SJCRH30 (cell line): ENCODE measurements around the gene LAD1. TPM values are rescaled to one million over a fixed set of nuclear protein-coding genes. Genes with fewer than 3 reads are reported as not detected.

Experiments used
- DNase-seq, 2 experiments: peaks; one replicate each; pipeline ENCODE4 v3.0.0-alpha.2; 2015 to 2020
- H3K27ac ChIP-seq: fragments of 250-450 bp; sonication (Bioruptor Pico); 2 replicates; pipeline ENCODE4 v1.5.1; 2020; ENCODE audit warnings: mild to moderate bottlenecking, moderate library complexity
- H3K27me3 ChIP-seq: fragments of 250-450 bp; sonication (Bioruptor Pico); 2 replicates; pipeline ENCODE4 v1.5.1; 2020; ENCODE audit warnings: mild to moderate bottlenecking, moderate library complexity
- H3K36me3 ChIP-seq: fragments of 250-450 bp; sonication (Bioruptor Pico); 2 replicates; pipeline ENCODE4 v1.5.1; 2020; ENCODE audit warnings: mild to moderate bottlenecking, moderate library complexity
- H3K4me1 ChIP-seq: fragments of 250-450 bp; sonication (Bioruptor Pico); 2 replicates; pipeline ENCODE4 v1.5.1; 2020; ENCODE audit warnings: mild to moderate bottlenecking, moderate library complexity
- H3K4me3 ChIP-seq: fragments of 250-450 bp; sonication (Bioruptor Pico); 2 replicates; pipeline ENCODE4 v1.5.1; 2020; ENCODE audit warnings: mild to moderate bottlenecking, moderate library complexity
- H3K9me3 ChIP-seq: fragments of 250-450 bp; sonication (Bioruptor Pico); replicated peaks from 2 replicates; pipeline ENCODE4 v1.5.1; 2020; ENCODE audit warnings: mild to moderate bottlenecking, moderate library complexity
- total RNA-seq: library from RNA; depleted of rRNA; stranded (reverse); fragments of >200 nt; shearing (Covaris generic); gene quantifications from 2 replicates; pipeline ENCODE4 v1.2.3, GENCODE V29; 2014

LAD1 gene
- total RNA-seq, 1 experiment from 2014 or later = 1.1 TPM

DNA sequence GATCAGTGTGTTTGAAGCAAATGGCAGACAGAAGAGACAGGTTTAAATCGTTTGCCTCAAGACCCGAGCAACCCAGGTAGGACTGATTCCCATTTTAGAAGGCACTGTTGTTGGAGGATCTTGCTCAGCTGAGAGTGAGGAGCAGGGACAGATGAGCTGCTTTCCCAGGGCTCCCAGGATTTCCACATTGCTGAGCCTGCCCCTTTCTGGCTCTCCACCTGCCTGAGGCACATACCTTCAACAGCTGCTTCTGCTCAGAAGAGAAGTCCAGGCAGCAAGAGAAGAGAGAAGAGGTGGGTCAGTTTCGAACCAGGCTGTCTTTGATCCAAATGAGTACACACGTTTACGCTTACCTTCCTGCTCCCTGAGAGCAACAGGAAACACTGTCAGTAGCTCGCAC lies 27.3 kb downstream of the LAD1 start:
- H3K4me1 ChIP-seq = peaks cover 40% of the 10 kb centered on the region
- no peaks in the 10 kb centered on the region for H3K27me3 ChIP-seq
- H3K9me3 ChIP-seq = no peaks in the 10 kb centered on the region
- DNase-seq = peak in 1 of 2 experiments; percentile 60
- no peak overlapping the region for H3K27ac ChIP-seq
- H3K36me3 ChIP-seq = peaks cover 33% of the 10 kb centered on the region
- no peak overlapping the region for H3K4me3 ChIP-seq

- no peaks in the 10 kb centered on the region for H3K27me3 ChIP-seq
- peaks cover 34% of the 10 kb centered on the region for H3K36me3 ChIP-seq
- no peak overlapping the region for H3K27ac ChIP-seq
- H3K9me3 ChIP-seq = no peaks in the 10 kb centered on the region
- H3K4me1 ChIP-seq = peaks cover 35% of the 10 kb centered on the region
- no peak for DNase-seq
- H3K4me3 ChIP-seq = no peak overlapping the region
Measured at GRCh38 chr1:201371276-201371675, 27.8 kb downstream of the LAD1 start.

GRCh38 chr1:201370500-201370899 lies 28.6 kb downstream of the LAD1 start:
- no peak overlapping the region for H3K4me3 ChIP-seq
- DNase-seq = no peak
- peaks cover 40% of the 10 kb centered on the region for H3K36me3 ChIP-seq
- H3K4me1 ChIP-seq = peaks cover 28% of the 10 kb centered on the region
- H3K27ac ChIP-seq = no peak overlapping the region
- no peaks in the 10 kb centered on the region for H3K9me3 ChIP-seq
- H3K27me3 ChIP-seq = no peaks in the 10 kb centered on the region

GRCh38 chr1:201369209-201369608 lies 29.9 kb downstream of the LAD1 start:
- peaks cover 15% of the 10 kb centered on the region for H3K4me1 ChIP-seq
- H3K4me3 ChIP-seq = no peak overlapping the region
- H3K36me3 ChIP-seq = peaks cover 49% of the 10 kb centered on the region
- H3K9me3 ChIP-seq = no peaks in the 10 kb centered on the region
- no peak for DNase-seq
- H3K27me3 ChIP-seq = no peaks in the 10 kb centered on the region
- no peak overlapping the region for H3K27ac ChIP-seq

- Histone ChIP-seq H3K36me3 (peaks cover 59% of the 10 kb centered on the region), H3K27me3 (no peaks in the 10 kb centered on the region), H3K4me1 (no peaks in the 10 kb centered on the region), H3K9me3 (no peaks in the 10 kb centered on the region), H3K4me3 (no peak overlapping the region), H3K27ac (no peak overlapping the region)
- no peak for DNase-seq
Measured at GRCh38 chr1:201366696-201367095, 32.4 kb downstream of the LAD1 start.

- no peak for DNase-seq
- Histone ChIP-seq H3K27me3 (no peaks in the 10 kb centered on the region), H3K27ac (no peak overlapping the region), H3K4me3 (no peak overlapping the region), H3K36me3 (peaks cover 55% of the 10 kb centered on the region), H3K9me3 (no peaks in the 10 kb centered on the region), H3K4me1 (no peaks in the 10 kb centered on the region)
Measured at GRCh38 chr1:201365251-201365650, 33.9 kb downstream of the LAD1 start.

DNA sequence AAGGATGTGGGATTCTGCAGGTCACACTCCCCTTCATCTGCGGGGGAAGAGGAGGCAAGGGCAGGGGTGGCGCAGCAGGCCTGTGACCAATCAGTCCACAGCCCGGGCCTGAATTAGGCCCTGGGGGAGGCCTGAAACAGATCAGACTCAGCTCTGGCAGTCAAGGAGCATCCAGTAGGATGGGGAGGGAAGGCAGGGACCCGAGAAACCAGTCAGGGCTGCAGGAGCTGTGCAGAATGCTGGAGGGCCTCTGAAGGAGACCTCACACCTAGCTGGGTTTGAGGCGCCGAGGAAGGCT lies 34.4 kb downstream of the LAD1 start:
- Histone ChIP-seq H3K4me1 (no peaks in the 10 kb centered on the region), H3K36me3 (peaks cover 52% of the 10 kb centered on the region), H3K9me3 (no peaks in the 10 kb centered on the region), H3K4me3 (no peak overlapping the region), H3K27ac (no peak overlapping the region), H3K27me3 (no peaks in the 10 kb centered on the region)
- no peak for DNase-seq

GRCh38 chr1:201363467-201363866 lies 35.7 kb downstream of the LAD1 start:
- H3K27me3 ChIP-seq = no peaks in the 10 kb centered on the region
- peak in 1 of 2 experiments; percentile 36 for DNase-seq
- peaks cover 41% of the 10 kb centered on the region for H3K36me3 ChIP-seq
- no peak overlapping the region for H3K4me3 ChIP-seq
- H3K4me1 ChIP-seq = no peaks in the 10 kb centered on the region
- no peak overlapping the region for H3K27ac ChIP-seq
- H3K9me3 ChIP-seq = no peaks in the 10 kb centered on the region

GRCh38 chr1:201362906-201363305 lies 36.2 kb downstream of the LAD1 start:
- peaks cover 38% of the 10 kb centered on the region for H3K36me3 ChIP-seq
- H3K4me1 ChIP-seq = no peaks in the 10 kb centered on the region
- no peak overlapping the region for H3K4me3 ChIP-seq
- no peak overlapping the region for H3K27ac ChIP-seq
- H3K27me3 ChIP-seq = no peaks in the 10 kb centered on the region
- no peaks in the 10 kb centered on the region for H3K9me3 ChIP-seq
- DNase-seq = no peak

- peak; percentile 59 to 78 for DNase-seq
- Histone ChIP-seq H3K27me3 (no peaks in the 10 kb centered on the region), H3K36me3 (peaks cover 31% of the 10 kb centered on the region), H3K4me3 (no peak overlapping the region), H3K27ac (no peak overlapping the region), H3K4me1 (no peaks in the 10 kb centered on the region), H3K9me3 (no peaks in the 10 kb centered on the region)
Measured at GRCh38 chr1:201361652-201362504, 37.2 kb downstream of the LAD1 start.

DNA sequence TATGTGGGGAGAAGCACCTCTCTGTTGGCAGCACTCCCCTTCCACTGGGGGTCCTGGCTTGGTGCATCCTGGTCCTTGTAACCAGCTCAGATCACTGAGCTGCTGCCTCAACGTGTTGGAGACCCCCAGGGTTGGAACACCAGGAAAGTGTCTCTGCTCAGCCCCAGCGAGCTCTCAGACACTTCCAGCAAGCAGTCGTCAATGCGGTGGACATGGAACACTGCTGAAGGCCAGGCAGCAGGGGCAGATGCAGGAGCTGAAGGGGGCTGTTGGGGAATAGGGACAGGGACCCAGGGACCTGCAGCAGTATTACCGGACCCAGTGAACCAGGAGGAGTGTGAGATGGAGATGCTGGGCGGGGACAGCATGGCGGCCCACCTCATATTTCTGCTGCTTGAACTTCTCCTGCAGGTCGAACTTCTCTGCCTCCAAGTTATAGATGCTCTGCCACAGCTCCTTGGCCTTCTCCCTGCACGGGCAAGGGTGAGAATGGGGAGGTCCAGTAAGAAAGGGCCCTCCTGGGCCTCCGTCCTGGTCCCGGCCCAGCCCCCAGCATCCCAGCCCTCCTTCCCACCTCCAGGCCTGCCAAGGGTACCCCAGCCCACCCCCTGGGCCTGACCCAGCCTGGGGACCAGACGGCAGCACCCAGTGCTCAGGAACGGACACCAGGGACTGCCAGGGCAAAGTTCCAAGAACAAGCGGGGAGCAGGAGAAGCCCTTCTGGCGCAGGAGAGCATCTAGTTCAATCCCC lies 38.0 kb downstream of the LAD1 start:
- no peaks in the 10 kb centered on the region for H3K4me1 ChIP-seq
- H3K9me3 ChIP-seq = no peaks in the 10 kb centered on the region
- no peak overlapping the region for H3K4me3 ChIP-seq
- DNase-seq = no peak
- peaks cover 28% of the 10 kb centered on the region for H3K36me3 ChIP-seq
- H3K27ac ChIP-seq = no peak overlapping the region
- no peaks in the 10 kb centered on the region for H3K27me3 ChIP-seq

- DNase-seq = no peak
- Histone ChIP-seq H3K4me1 (no peaks in the 10 kb centered on the region), H3K9me3 (no peaks in the 10 kb centered on the region), H3K4me3 (no peak overlapping the region), H3K36me3 (peaks cover 22% of the 10 kb centered on the region), H3K27ac (no peak overlapping the region), H3K27me3 (no peaks in the 10 kb centered on the region)
Measured at GRCh38 chr1:201360486-201360885, 38.6 kb downstream of the LAD1 start.

DNA sequence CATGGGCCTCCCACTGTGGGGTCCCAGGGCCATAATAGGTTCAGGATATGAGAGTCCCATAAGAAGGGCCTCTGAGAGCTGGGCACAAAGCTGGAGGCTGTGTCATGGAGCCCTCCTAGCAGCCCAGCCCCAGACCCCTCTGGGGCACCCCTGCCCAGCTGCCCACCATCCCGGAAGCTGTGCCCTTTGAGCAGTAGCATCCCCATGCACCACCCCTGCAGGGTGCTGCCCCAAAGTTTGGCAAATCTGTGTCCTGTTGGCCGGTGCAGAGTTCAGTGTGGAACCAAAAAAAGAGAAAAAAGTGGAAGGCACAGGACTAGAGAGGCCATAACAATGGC lies 39.3 kb downstream of the LAD1 start:
- Histone ChIP-seq H3K27me3 (no peaks in the 10 kb centered on the region), H3K36me3 (peaks cover 21% of the 10 kb centered on the region), H3K27ac (no peak overlapping the region), H3K9me3 (no peaks in the 10 kb centered on the region), H3K4me1 (no peaks in the 10 kb centered on the region), H3K4me3 (no peak overlapping the region)
- no peak for DNase-seq

- Histone ChIP-seq H3K27ac (no peak overlapping the region), H3K4me1 (no peaks in the 10 kb centered on the region), H3K36me3 (peaks cover 15% of the 10 kb centered on the region), H3K4me3 (no peak overlapping the region), H3K9me3 (no peaks in the 10 kb centered on the region), H3K27me3 (no peaks in the 10 kb centered on the region)
- no peak for DNase-seq
Measured at GRCh38 chr1:201359031-201359872, 39.9 kb downstream of the LAD1 start.

GRCh38 chr1:201358596-201358995 lies 40.5 kb downstream of the LAD1 start:
- peaks cover 11% of the 10 kb centered on the region; the same call in 1 of the 2 replicates for H3K36me3 ChIP-seq
- no peaks in the 10 kb centered on the region for H3K27me3 ChIP-seq
- no peak overlapping the region for H3K4me3 ChIP-seq

More at GRCh38 chr1:201358596-201358995, 40.5 kb downstream of the LAD1 start:
- DNase-seq = no peak
- no peak overlapping the region for H3K27ac ChIP-seq
- H3K9me3 ChIP-seq = no peaks in the 10 kb centered on the region
- H3K4me1 ChIP-seq = no peaks in the 10 kb centered on the region
